Activated naive CD8-positive, alpha-beta T cell treated with anti-CD3 and anti-CD28 coated beads, Interleukin-2, amount 50 U/mL, for 24 hours (primary cell): ENCODE results near the gene HOXD12.

Experiments used
- ATAC-seq: fragments of 150-1000 bp; cut with Tn5 transposase; one replicate; pipeline ENCODE4 v1.10.0; 2021
- DNase-seq: peaks from one replicate; pipeline ENCODE4 v3.0.0; 2021
- H3K27ac Mint-ChIP-seq: one replicate; pipeline ENCODE4 v1.8.0; 2021; ENCODE audit warnings: mild to moderate bottlenecking, mixed read lengths
- H3K27me3 Mint-ChIP-seq: one replicate; pipeline ENCODE4 v1.8.0; 2021; ENCODE audit warnings: mixed read lengths
- H3K36me3 Mint-ChIP-seq: one replicate; pipeline ENCODE4 v1.8.0; 2021; ENCODE audit warnings: low read depth, mixed read lengths
- H3K4me1 Mint-ChIP-seq: one replicate; pipeline ENCODE4 v1.8.0; 2021; ENCODE audit warnings: mixed read lengths
- H3K4me3 Mint-ChIP-seq: one replicate; pipeline ENCODE4 v1.8.0; 2021; ENCODE audit warnings: mild to moderate bottlenecking, moderate library complexity, mixed read lengths
- H3K9me3 Mint-ChIP-seq: one replicate; pipeline ENCODE4 v1.8.0; 2021; ENCODE audit warnings: mixed read lengths

Gene HOXD12

GRCh38 chr2:176076796-176077195 is 22.8 kb upstream of the HOXD12 start:
- Mint-ChIP-seq H3K9me3 (peaks cover 30% of the 10 kb centered on the region), H3K27ac (no peak overlapping the region), H3K4me3 (no peak overlapping the region), H3K36me3 (peaks cover 18% of the 10 kb centered on the region), H3K27me3 (peaks cover 81% of the 10 kb centered on the region), H3K4me1 (peaks cover 22% of the 10 kb centered on the region)
- ATAC-seq, result no peak
- no peak for DNase-seq

GRCh38 chr2:176078541-176079284 is 20.9 kb upstream of the HOXD12 start:
- H3K4me3 Mint-ChIP-seq, result peak overlapping the region; percentile 49
- peaks cover 33% of the 10 kb centered on the region for H3K9me3 Mint-ChIP-seq

GRCh38 chr2:176079285-176079830 is 20.2 kb upstream of the HOXD12 start:
- H3K9me3 Mint-ChIP-seq, result peaks cover 38% of the 10 kb centered on the region
- H3K27me3 Mint-ChIP-seq, result peaks cover 84% of the 10 kb centered on the region
- H3K36me3 Mint-ChIP-seq, result peaks cover 31% of the 10 kb centered on the region
- H3K27ac Mint-ChIP-seq, result peak overlapping the region; percentile 71
- no peak for DNase-seq
- ATAC-seq, result no peak
- peak overlapping the region; percentile 49 for H3K4me3 Mint-ChIP-seq
- peaks cover 26% of the 10 kb centered on the region for H3K4me1 Mint-ChIP-seq

More at GRCh38 chr2:176078541-176079284, 20.9 kb upstream of the HOXD12 start:
- H3K27me3 Mint-ChIP-seq, result peaks cover 81% of the 10 kb centered on the region
- ATAC-seq, result no peak
- H3K36me3 Mint-ChIP-seq, result peaks cover 26% of the 10 kb centered on the region
- H3K4me1 Mint-ChIP-seq, result peaks cover 24% of the 10 kb centered on the region
- DNase-seq, result no peak
- H3K27ac Mint-ChIP-seq, result peak overlapping the region; percentile 71

GRCh38 chr2:176079831-176080539 is 19.6 kb upstream of the HOXD12 start:
- peak overlapping the region; percentile 71 for H3K27ac Mint-ChIP-seq
- peaks cover 84% of the 10 kb centered on the region for H3K27me3 Mint-ChIP-seq
- DNase-seq (peak; percentile 52), ATAC-seq (no peak)
- peaks cover 41% of the 10 kb centered on the region for H3K9me3 Mint-ChIP-seq
- peaks cover 29% of the 10 kb centered on the region for H3K4me1 Mint-ChIP-seq
- peak overlapping the region; percentile 49 for H3K4me3 Mint-ChIP-seq
- peaks cover 31% of the 10 kb centered on the region for H3K36me3 Mint-ChIP-seq

GRCh38 chr2:176080540-176081375 is 18.8 kb upstream of the HOXD12 start:
- ATAC-seq (no peak), DNase-seq (no peak)
- peak overlapping the region; percentile 67 for H3K27ac Mint-ChIP-seq
- H3K4me3 Mint-ChIP-seq, result peak overlapping the region; percentile 42
- H3K4me1 Mint-ChIP-seq, result peaks cover 29% of the 10 kb centered on the region
- peaks cover 31% of the 10 kb centered on the region for H3K36me3 Mint-ChIP-seq
- peaks cover 84% of the 10 kb centered on the region for H3K27me3 Mint-ChIP-seq
- H3K9me3 Mint-ChIP-seq, result peaks cover 39% of the 10 kb centered on the region

GRCh38 chr2:176081376-176081836 is 18.2 kb upstream of the HOXD12 start:
- Mint-ChIP-seq H3K27me3 (peaks cover 83% of the 10 kb centered on the region), H3K4me3 (peak overlapping the region; percentile 42), H3K27ac (peak overlapping the region; percentile 67), H3K4me1 (peaks cover 30% of the 10 kb centered on the region), H3K9me3 (peaks cover 32% of the 10 kb centered on the region), H3K36me3 (peaks cover 32% of the 10 kb centered on the region)
- DNase-seq (no peak), ATAC-seq (no peak)

GRCh38 chr2:176081837-176082524 is 17.6 kb upstream of the HOXD12 start:
- Mint-ChIP-seq H3K36me3 (peaks cover 34% of the 10 kb centered on the region), H3K4me3 (no peak overlapping the region)

GRCh38 chr2:176082525-176082823 is 17.1 kb upstream of the HOXD12 start:
- Mint-ChIP-seq H3K9me3 (peaks cover 30% of the 10 kb centered on the region), H3K4me3 (no peak overlapping the region), H3K27me3 (peaks cover 85% of the 10 kb centered on the region), H3K27ac (no peak overlapping the region), H3K36me3 (peaks cover 35% of the 10 kb centered on the region), H3K4me1 (peaks cover 32% of the 10 kb centered on the region)
- ATAC-seq (no peak), DNase-seq (no peak)

More at GRCh38 chr2:176081837-176082524, 17.6 kb upstream of the HOXD12 start:
- peaks cover 31% of the 10 kb centered on the region for H3K4me1 Mint-ChIP-seq
- ATAC-seq, result no peak
- H3K27me3 Mint-ChIP-seq, result peaks cover 85% of the 10 kb centered on the region
- H3K9me3 Mint-ChIP-seq, result peaks cover 30% of the 10 kb centered on the region
- DNase-seq, result no peak
- H3K27ac Mint-ChIP-seq, result peak overlapping the region; percentile 67

GRCh38 chr2:176082824-176083751 is 16.5 kb upstream of the HOXD12 start:
- DNase-seq (no peak), ATAC-seq (no peak)
- Mint-ChIP-seq H3K27ac (peak overlapping the region; percentile 52), H3K4me3 (no peak overlapping the region), H3K4me1 (peaks cover 32% of the 10 kb centered on the region), H3K36me3 (peaks cover 35% of the 10 kb centered on the region), H3K27me3 (peaks cover 87% of the 10 kb centered on the region), H3K9me3 (peaks cover 30% of the 10 kb centered on the region)

GRCh38 chr2:176083796-176084261 is 15.8 kb upstream of the HOXD12 start, which contains the start of gene EVX2:
EVX2 (minus strand) TSS chr2:176083962; CDS start chr2:176083776, 186 bp downstream.
- Mint-ChIP-seq H3K36me3 (peaks cover 33% of the 10 kb centered on the region), H3K9me3 (peaks cover 23% of the 10 kb centered on the region), H3K4me1 (peaks cover 31% of the 10 kb centered on the region), H3K27ac (peak within 1 kb of the TSS; percentile 52), H3K4me3 (peak within 1 kb of the TSS; percentile 26), H3K27me3 (peaks cover 87% of the 10 kb centered on the region)
- no peak for ATAC-seq
- no peak for DNase-seq

- Mint-ChIP-seq H3K27me3 (peaks cover 86% of the 10 kb centered on the region), H3K27ac (peak overlapping the region; percentile 22), H3K36me3 (peaks cover 27% of the 10 kb centered on the region), H3K4me1 (peaks cover 24% of the 10 kb centered on the region), H3K9me3 (peaks cover 18% of the 10 kb centered on the region), H3K4me3 (no peak overlapping the region)
- DNase-seq, result no peak
- no peak for ATAC-seq
Measured at GRCh38 chr2:176084611-176085119, 14.9 kb upstream of the HOXD12 start.

- H3K9me3 Mint-ChIP-seq, result peaks cover 18% of the 10 kb centered on the region
Measured at GRCh38 chr2:176085120-176085788, 14.3 kb upstream of the HOXD12 start.

More at GRCh38 chr2:176085120-176085788, 14.3 kb upstream of the HOXD12 start:
- Mint-ChIP-seq H3K4me3 (no peak overlapping the region), H3K4me1 (peaks cover 24% of the 10 kb centered on the region), H3K36me3 (peaks cover 27% of the 10 kb centered on the region), H3K27me3 (peaks cover 91% of the 10 kb centered on the region), H3K27ac (peak overlapping the region; percentile 22)
- no peak for DNase-seq
- ATAC-seq, result no peak
